ENCODE data around the gene SIAE.

Gene SIAE

DNA sequence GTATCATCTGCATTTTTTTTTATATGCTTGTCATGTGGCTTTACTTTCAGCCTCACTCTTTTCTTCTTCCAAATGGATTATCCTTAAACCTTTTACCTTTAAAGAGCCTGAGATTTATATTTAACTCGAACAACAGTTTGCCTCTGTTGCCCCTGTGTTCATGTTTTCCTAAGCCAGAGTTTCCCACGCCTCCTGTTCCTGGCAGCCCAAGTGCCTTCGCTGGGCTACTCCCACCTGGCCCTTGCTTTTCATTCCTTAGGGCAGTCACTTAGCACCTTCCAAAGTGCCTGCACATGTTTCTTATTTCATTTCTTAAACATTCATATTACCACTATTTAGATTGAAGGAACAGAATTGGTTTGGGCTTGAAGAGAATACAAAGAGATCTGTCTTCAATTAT lies 37.6 kb downstream of the SIAE start:
- no peak for DNase-seq
- peak overlapping the region in 1 of 2 donors; percentile 21 for H3K27ac ChIP-seq
- no peaks in the 10 kb centered on the region for H3K27me3 ChIP-seq
- TF ChIP-seq, protein P1, sequence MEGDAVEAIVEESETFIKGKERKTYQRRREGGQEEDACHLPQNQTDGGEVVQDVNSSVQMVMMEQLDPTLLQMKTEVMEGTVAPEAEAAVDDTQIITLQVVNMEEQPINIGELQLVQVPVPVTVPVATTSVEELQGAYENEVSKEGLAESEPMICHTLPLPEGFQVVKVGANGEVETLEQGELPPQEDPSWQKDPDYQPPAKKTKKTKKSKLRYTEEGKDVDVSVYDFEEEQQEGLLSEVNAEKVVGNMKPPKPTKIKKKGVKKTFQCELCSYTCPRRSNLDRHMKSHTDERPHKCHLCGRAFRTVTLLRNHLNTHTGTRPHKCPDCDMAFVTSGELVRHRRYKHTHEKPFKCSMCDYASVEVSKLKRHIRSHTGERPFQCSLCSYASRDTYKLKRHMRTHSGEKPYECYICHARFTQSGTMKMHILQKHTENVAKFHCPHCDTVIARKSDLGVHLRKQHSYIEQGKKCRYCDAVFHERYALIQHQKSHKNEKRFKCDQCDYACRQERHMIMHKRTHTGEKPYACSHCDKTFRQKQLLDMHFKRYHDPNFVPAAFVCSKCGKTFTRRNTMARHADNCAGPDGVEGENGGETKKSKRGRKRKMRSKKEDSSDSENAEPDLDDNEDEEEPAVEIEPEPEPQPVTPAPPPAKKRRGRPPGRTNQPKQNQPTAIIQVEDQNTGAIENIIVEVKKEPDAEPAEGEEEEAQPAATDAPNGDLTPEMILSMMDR (IDR thresholded peaks at IDR 0.05), result no peak
- no peak overlapping the region for H3K4me3 ChIP-seq
- peaks cover 49 to 88% (median 49%) of the 10 kb centered on the region in 3 donors for H3K36me3 ChIP-seq
- peaks cover 0 to 10% (median 0%) of the 10 kb centered on the region in 4 donors for H3K4me1 ChIP-seq
- intact Hi-C loops (cut with DNase I; ENCODE audit: low total_unique reads), result no loop called here
- no peaks in the 10 kb centered on the region for H3K9me3 ChIP-seq

DNA sequence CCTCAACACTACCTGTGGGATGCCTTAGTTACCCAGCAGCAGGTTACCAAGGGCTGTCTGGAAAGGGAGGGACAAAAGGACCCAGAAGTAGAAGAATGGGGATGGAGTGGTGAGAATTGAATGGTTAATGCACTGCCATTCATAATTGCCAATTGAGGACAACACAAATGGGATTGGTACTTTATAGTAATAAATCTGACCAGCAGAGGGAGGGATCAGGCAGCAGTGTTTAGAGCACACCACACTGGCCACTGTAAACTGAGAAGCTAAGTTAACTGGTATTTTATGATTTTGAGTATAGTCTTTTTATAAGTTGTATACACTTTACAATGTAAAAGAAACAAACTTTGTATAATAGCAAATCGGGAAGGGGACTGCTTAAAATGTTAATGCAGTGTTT lies 40.2 kb downstream of the SIAE start:
- Histone ChIP-seq H3K9me3 (no peaks in the 10 kb centered on the region), H3K27ac (no peak overlapping the region), H3K36me3 (peaks cover 60 to 89% (median 73%) of the 10 kb centered on the region in 3 donors), H3K4me1 (peaks cover 0 to 10% (median 0%) of the 10 kb centered on the region in 4 donors), H3K27me3 (no peaks in the 10 kb centered on the region), H3K4me3 (no peak overlapping the region)
- TF ChIP-seq, protein P1 (IDR thresholded peaks at IDR 0.05), result no peak
- intact Hi-C loops (cut with DNase I; ENCODE audit: low total_unique reads), result no loop called here
- DNase-seq, result no peak

DNA sequence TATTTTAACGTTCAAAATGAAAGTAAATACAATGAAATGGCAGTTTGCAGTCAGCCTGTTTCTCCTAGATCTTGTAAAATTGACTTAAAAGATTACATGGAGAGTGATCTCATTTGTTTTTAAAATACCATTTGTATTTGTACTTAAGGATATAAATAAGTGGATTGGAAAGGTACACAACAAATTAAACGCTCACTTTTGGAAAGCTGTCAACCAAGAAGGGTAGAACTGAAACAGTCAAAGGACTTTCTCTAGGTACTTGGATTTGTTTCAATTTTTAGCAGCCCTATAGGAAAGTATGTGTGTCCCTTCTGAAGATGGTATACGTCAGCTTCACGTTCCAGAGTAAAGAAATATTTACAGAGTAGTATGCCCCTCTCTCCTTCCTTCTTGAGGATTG lies 43.6 kb downstream of the SIAE start:
- no peak for DNase-seq
- peaks cover 80 to 87% (median 83%) of the 10 kb centered on the region in 3 donors for H3K36me3 ChIP-seq
- no peaks in the 10 kb centered on the region for H3K27me3 ChIP-seq
- H3K4me3 ChIP-seq, result no peak overlapping the region
- no peak overlapping the region for H3K27ac ChIP-seq
- TF ChIP-seq, protein P1 (IDR thresholded peaks at IDR 0.05), result no peak
- H3K4me1 ChIP-seq, result peaks cover 0 to 8% (median 2%) of the 10 kb centered on the region in 4 donors
- intact Hi-C loops (cut with DNase I; ENCODE audit: low total_unique reads), result no loop called here
- H3K9me3 ChIP-seq, result no peaks in the 10 kb centered on the region

DNA sequence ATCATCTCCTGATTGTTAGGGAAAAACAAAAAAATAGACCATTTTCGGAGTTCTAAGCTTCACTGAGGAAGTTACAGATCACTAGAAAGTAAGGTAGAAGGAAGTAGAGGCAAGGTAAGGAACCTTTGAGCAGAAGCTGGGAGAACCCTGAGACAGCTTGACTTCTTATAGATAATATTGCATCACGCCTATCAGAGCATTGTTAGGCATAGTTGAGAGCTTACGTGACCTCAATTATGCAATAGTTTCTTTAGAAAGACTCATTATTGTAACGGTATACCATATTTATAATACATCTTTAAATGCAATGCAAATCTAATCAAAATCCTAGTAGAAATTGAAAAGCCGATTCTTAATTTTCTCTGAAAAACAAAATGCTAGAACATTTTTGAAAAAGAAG lies 46.0 kb downstream of the SIAE start:
- Histone ChIP-seq H3K27me3 (no peaks in the 10 kb centered on the region), H3K4me3 (no peak overlapping the region), H3K27ac (no peak overlapping the region), H3K4me1 (peaks cover 0 to 19% (median 16%) of the 10 kb centered on the region in 4 donors), H3K9me3 (no peaks in the 10 kb centered on the region), H3K36me3 (peaks cover 63 to 66% (median 63%) of the 10 kb centered on the region in 3 donors)
- DNase-seq, result no peak
- intact Hi-C loops (cut with DNase I; ENCODE audit: low total_unique reads), result no loop called here
- TF ChIP-seq, protein P1 (IDR thresholded peaks at IDR 0.05), result no peak

DNA sequence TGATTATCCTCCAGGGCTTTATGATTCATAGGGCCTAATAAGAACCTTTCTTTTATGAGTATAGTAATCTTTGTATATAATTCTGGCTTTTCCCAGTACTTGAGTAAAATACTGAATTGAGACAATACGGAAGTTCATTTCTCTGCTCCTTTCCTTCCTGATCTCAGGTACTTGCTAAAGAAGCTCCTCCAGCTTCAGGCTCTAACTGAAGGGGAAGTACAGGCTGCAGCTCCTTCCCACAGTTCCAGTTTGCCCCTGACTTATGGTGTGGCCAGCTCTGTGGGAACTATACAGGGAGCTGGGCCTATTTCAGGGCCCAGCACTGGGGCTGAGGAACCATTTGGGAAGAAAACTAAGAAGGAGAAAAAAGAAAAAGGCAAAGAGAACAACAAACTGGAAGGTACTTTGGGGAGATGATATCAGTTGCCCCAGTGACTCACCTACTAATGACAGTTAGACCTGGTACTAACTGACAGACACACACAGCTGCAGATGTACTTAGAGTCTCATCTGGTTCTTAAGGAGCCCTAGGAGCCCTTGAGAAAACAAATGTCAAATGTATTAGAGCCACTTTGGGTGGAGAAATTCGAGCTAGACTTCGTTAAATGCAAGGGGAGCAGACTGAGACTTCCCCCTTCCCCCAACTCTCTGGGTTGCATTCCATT lies 47.9 kb downstream of the SIAE start:
- DNase-seq, result no peak
- Histone ChIP-seq H3K4me3 (no peak overlapping the region), H3K4me1 (peaks cover 0 to 24% (median 18%) of the 10 kb centered on the region in 4 donors), H3K36me3 (peaks cover 44 to 46% (median 44%) of the 10 kb centered on the region in 3 donors), H3K9me3 (no peaks in the 10 kb centered on the region), H3K27ac (no peak overlapping the region), H3K27me3 (no peaks in the 10 kb centered on the region)
- TF ChIP-seq, protein P1 (IDR thresholded peaks at IDR 0.05), result no peak
- intact Hi-C loops (cut with DNase I; ENCODE audit: low total_unique reads), result no loop called here
